SK-N-SH treated with all-trans-retinoic acid at 6 μM for 48 hours (cell line): ENCODE results near the gene SNTN.

Experiments used
- ARNTL ChIP-seq: fragments of 450-650 bp; formaldehyde crosslinking; IDR thresholded peaks from 2 replicates; pipeline ENCODE4 v1.5.0; 2020; ENCODE audit warnings: low read depth, mild to moderate bottlenecking, moderate library complexity, borderline replicate concordance
- BACH2 ChIP-seq: fragments of 250-450 bp; sonication (Bioruptor Pico); IDR thresholded peaks from 2 replicates; pipeline ENCODE4 v1.9.0; 2021; ENCODE audit warnings: mild to moderate bottlenecking, borderline replicate concordance
- ESRRG ChIP-seq: fragments of 250-450 bp; sonication (Bioruptor Pico); IDR thresholded peaks from 2 replicates; pipeline ENCODE4 v1.6.1; 2021; ENCODE audit warnings: mild to moderate bottlenecking
- ISL1 ChIP-seq: fragments of 250-450 bp; sonication (Bioruptor Pico); IDR thresholded peaks from 2 replicates; pipeline ENCODE4 v2.1.2; 2022; ENCODE audit warnings: mild to moderate bottlenecking, moderate library complexity
- PATZ1 ChIP-seq: fragments of 250-450 bp; sonication (Bioruptor Pico); IDR thresholded peaks from 2 replicates; pipeline ENCODE4 v1.8.0; 2020; ENCODE audit warnings: mild to moderate bottlenecking, moderate library complexity, borderline replicate concordance
- PPARA ChIP-seq: fragments of 250-450 bp; sonication (Bioruptor Pico); IDR thresholded peaks from 2 replicates; pipeline ENCODE4 v1.5.0; 2020; ENCODE audit warnings: mild to moderate bottlenecking, borderline replicate concordance
- RARB ChIP-seq: fragments of 250-450 bp; sonication (Bioruptor Pico); IDR thresholded peaks from 2 replicates; pipeline ENCODE4 v1.8.0; 2021; ENCODE audit warnings: mild to moderate bottlenecking, moderate library complexity
- SNAI2 ChIP-seq: fragments of 250-450 bp; sonication (Bioruptor Pico); IDR thresholded peaks from 2 replicates; pipeline ENCODE4 v1.5.0; 2020; ENCODE audit warnings: mild to moderate bottlenecking, moderate library complexity
- TSHZ2 ChIP-seq: fragments of 250-450 bp; sonication (Bioruptor Pico); IDR thresholded peaks from 2 replicates; pipeline ENCODE4 v1.5.0; 2020; ENCODE audit warnings: mild to moderate bottlenecking, moderate library complexity
- ZC3H10 ChIP-seq: fragments of 250-450 bp; sonication (Bioruptor Pico); IDR thresholded peaks from 2 replicates; pipeline ENCODE4 v1.5.1; 2021; ENCODE audit warnings: mild to moderate bottlenecking, moderate library complexity
- ZFP3 ChIP-seq: fragments of 250-450 bp; sonication (Bioruptor Pico); IDR thresholded peaks from 2 replicates; pipeline ENCODE4 v1.5.0; 2020; ENCODE audit warnings: mild to moderate bottlenecking, moderate library complexity

- TF ChIP-seq ARNTL (CRISPR knock-in tag) (no peak), ESRRG (CRISPR knock-in tag) (no peak), ZC3H10 (CRISPR knock-in tag) (no peak), ZFP3 (CRISPR knock-in tag) (no peak), PATZ1 (no peak), SNAI2 (no peak), BACH2 (CRISPR knock-in tag) (no peak), ISL1 (CRISPR knock-in tag) (no peak), RARB (CRISPR knock-in tag) (no peak), TSHZ2 (CRISPR knock-in tag) (no peak), PPARA (CRISPR knock-in tag) (no peak)
Observed at GRCh38 chr3:63684081-63684480, 31.6 kb downstream of the SNTN start.
